Esophagus muscularis mucosa (tissue), 4 donors: ENCODE results near the gene YPEL1. TPM values are rescaled to one million over a fixed set of nuclear protein-coding genes. Genes with fewer than 3 reads are reported as not detected.

Source experiments
- DNase-seq: peaks from one replicate; pipeline ENCODE4 v3.0.0-alpha.2; 2017; ENCODE audit errors: extremely low spot score
- H3K27ac ChIP-seq, 4 donors: fragments of 200-600 bp; sonication (generic); replicated peaks in 1 of 4; 1 replicate in 3 of 4; 2 replicates in 1 of 4; pipeline ENCODE4 v1.5.1; 2016 to 2019; ENCODE audit warnings: mild to moderate bottlenecking in 1 of 4
- H3K27me3 ChIP-seq, 4 donors: fragments of 200-600 bp; sonication (generic); one replicate each; pipeline versions ENCODE4 v1.5.1 to v1.6.0; 2016 to 2019
- H3K36me3 ChIP-seq, 4 donors: fragments of 200-600 bp; sonication (generic); one replicate each; pipeline ENCODE4 v1.5.1; 2016 to 2019
- H3K4me1 ChIP-seq, 4 donors: fragments of 200-600 bp; sonication (generic); one replicate each; pipeline ENCODE4 v1.5.1; 2016 to 2019
- H3K4me3 ChIP-seq, 4 donors: fragments of 200-600 bp; sonication (generic); 1 replicate in 2 of 4; 2 replicates in 2 of 4; pipeline ENCODE4 v1.5.1; 2016 to 2019; ENCODE audit warnings: mild to moderate bottlenecking in 4 of 4, moderate library complexity in 1 of 4
- H3K9me3 ChIP-seq, 4 donors: fragments of 200-600 bp; sonication (generic); 1 replicate in 3 of 4; 2 replicates in 1 of 4; pipeline ENCODE4 v1.5.1; 2016 to 2019
- EP300 ChIP-seq: sonication (generic); formaldehyde crosslinking; IDR thresholded peaks from one replicate; pipeline ENCODE4 v1.6.1; 2017; ENCODE audit warnings: antibody characterized with exemption
- POLR2A ChIP-seq: fragments of 450-650 bp; IDR thresholded peaks from one replicate; pipeline ENCODE4 v1.6.1; 2017; ENCODE audit warnings: antibody characterized with exemption, moderate library complexity, mild to moderate bottlenecking, low read depth
- POLR2AphosphoS5 ChIP-seq, 2 donors: sonication (generic); formaldehyde crosslinking; IDR thresholded peaks; one replicate each; pipeline ENCODE4 v1.6.1; 2017; ENCODE audit warnings: antibody characterized with exemption in 2 of 2
- WGBS: methylation state at CpG from one replicate; pipeline ENCODE4 v1.1.5; 2018; 5-methylcytosine and 5-hydroxymethylcytosine counted together
- intact Hi-C: fragments of 100-400 bp; cut with DNase I; formaldehyde crosslinking; loops from one replicate; pipeline ENCODE4 v1.15.1; 2023
- total RNA-seq, 4 donors: library from RNA; depleted of rRNA; stranded (reverse); fragments of >200 nt; gene quantifications; one replicate each; pipeline versions ENCODE4 v1.1.0 to v1.2.1, GENCODE V29; 2016
- TF ChIP-seq, protein P1 (sequence below), 3 experiments: fragments of 200-600 bp in 2 of 3; fragments of 450-650 bp in 1 of 3; sonication (generic) in 2 of 3; IDR thresholded peaks; one replicate each; pipeline ENCODE4 v1.5.1; 2017 to 2019; ENCODE audit warnings: antibody characterized with exemption in 3 of 3, mild to moderate bottlenecking in 2 of 3, moderate library complexity in 1 of 3

Gene YPEL1
- total RNA-seq, 4 donors from 2014 or later, result 12.0 to 30.7 (median 16.5) TPM

DNA sequence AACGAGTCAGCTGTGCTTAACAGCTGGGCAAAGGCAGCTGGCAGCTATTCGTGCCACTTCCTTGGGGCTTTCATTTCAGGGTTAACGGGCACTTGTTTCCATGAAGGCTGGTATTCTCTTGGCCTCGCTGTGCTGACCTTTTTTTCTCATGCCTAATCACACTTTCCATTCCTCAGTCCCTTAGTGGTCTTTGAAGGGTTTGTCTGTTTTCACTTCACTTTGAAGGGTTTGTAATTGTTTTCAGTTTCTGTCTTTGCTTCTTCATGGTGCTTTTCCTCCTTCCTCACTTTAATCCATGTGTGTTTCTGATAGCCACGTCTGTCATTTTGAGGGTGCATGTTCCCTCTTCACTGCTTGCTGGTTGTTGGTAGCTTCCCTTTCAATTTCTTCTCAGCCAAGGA is 45.2 kb downstream of the YPEL1 start:
- H3K36me3 ChIP-seq, result peaks cover 33 to 90% (median 81%) of the 10 kb centered on the region in 4 donors
- H3K27ac ChIP-seq, result peak overlapping the region; percentile 12 to 48 (median 38)
- H3K4me3 ChIP-seq, result no peak overlapping the region
- H3K4me1 ChIP-seq, result peaks cover 0 to 8% (median 6%) of the 10 kb centered on the region in 4 donors
- intact Hi-C loops, result no loop called here
- TF ChIP-seq POLR2AphosphoS5 (IDR thresholded peaks at IDR 0.05) (no peak), EP300 (no peak), POLR2A (no peak)
- no peaks in the 10 kb centered on the region for H3K9me3 ChIP-seq
- WGBS, result 44% methylated on average over 5 of the region's 5 CpGs
- no peak for DNase-seq
- H3K27me3 ChIP-seq, result no peaks in the 10 kb centered on the region

DNA sequence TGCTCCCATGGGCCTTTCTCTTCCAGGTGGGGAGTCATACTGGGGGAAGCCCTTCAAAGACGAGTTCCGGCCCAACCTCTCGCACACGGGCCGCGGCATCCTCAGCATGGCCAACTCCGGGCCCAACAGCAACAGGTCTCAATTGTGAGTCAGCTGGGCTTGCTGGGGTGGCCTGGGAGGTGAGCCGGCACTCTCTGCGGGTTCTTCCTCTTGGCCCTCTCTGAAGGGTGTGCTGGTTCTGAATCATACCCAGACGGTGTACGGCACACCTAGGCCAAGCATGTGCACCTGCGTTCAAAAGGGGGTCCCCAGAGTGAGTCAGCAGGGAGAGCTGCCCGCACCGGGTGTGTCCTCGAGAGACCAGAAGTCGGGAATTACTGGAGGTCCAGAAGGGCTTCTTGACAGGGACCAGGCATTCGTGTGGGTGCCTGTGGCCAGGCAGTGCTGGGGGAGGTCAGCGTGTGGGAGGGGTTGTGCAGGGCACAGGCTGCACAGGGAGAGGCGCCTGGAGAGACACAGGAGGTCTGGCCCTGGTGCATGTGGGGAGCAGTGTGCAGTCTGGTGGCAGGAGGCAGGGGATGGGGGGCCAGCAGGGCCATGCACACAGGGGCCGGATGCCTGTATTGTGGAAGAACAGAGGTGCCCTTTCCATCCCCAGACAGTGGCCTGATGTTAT is 46.8 kb downstream of the YPEL1 start:
- Histone ChIP-seq H3K27me3 (no peaks in the 10 kb centered on the region), H3K27ac (no peak overlapping the region), H3K4me3 (no peak overlapping the region), H3K4me1 (peaks cover 0 to 8% (median 6%) of the 10 kb centered on the region in 4 donors), H3K36me3 (peaks cover 29 to 88% (median 80%) of the 10 kb centered on the region in 4 donors), H3K9me3 (no peaks in the 10 kb centered on the region)
- DNase-seq, result no peak
- intact Hi-C loops, result no loop called here
- TF ChIP-seq, protein P1, sequence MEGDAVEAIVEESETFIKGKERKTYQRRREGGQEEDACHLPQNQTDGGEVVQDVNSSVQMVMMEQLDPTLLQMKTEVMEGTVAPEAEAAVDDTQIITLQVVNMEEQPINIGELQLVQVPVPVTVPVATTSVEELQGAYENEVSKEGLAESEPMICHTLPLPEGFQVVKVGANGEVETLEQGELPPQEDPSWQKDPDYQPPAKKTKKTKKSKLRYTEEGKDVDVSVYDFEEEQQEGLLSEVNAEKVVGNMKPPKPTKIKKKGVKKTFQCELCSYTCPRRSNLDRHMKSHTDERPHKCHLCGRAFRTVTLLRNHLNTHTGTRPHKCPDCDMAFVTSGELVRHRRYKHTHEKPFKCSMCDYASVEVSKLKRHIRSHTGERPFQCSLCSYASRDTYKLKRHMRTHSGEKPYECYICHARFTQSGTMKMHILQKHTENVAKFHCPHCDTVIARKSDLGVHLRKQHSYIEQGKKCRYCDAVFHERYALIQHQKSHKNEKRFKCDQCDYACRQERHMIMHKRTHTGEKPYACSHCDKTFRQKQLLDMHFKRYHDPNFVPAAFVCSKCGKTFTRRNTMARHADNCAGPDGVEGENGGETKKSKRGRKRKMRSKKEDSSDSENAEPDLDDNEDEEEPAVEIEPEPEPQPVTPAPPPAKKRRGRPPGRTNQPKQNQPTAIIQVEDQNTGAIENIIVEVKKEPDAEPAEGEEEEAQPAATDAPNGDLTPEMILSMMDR (IDR thresholded peaks at IDR 0.05), result no peak
- TF ChIP-seq EP300 (no peak), POLR2A (no peak), POLR2AphosphoS5 (IDR thresholded peaks at IDR 0.05) (no peak)
- 97% methylated on average over 18 of the region's 20 CpGs for WGBS

DNA sequence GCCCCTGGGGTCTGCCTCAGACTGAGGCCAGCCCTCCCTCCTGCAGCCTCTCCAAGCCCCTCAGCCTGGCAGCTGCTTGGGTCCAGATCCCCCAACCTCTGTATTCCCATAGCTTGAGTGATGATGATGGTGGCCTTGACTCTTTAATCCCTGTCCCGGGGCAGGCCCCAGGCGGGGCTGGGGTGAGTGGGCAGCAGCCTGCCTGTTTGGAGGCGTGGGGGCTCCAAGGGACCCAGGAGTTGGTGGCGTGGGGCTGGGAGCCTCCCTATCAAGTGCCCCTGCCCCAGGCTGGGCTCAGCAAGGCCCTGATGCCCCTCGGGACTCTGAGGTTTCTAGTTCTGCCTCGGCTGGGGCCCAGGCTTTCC is 47.3 kb downstream of the YPEL1 start:
- 97% methylated on average over 6 of the region's 6 CpGs for WGBS
- no peaks in the 10 kb centered on the region for H3K27me3 ChIP-seq
- TF ChIP-seq EP300, result no peak
- TF ChIP-seq, protein P1 (IDR thresholded peaks at IDR 0.05), result no peak
- no peak for TF ChIP-seq POLR2AphosphoS5 (IDR thresholded peaks at IDR 0.05)
- no peak for TF ChIP-seq POLR2A
- intact Hi-C loops, result no loop called here
- no peak overlapping the region for H3K27ac ChIP-seq
- DNase-seq, result no peak
- H3K4me1 ChIP-seq, result peaks cover 0 to 8% (median 6%) of the 10 kb centered on the region in 4 donors
- no peaks in the 10 kb centered on the region for H3K9me3 ChIP-seq
- H3K36me3 ChIP-seq, result peaks cover 27 to 88% (median 80%) of the 10 kb centered on the region in 4 donors
- no peak overlapping the region for H3K4me3 ChIP-seq

DNA sequence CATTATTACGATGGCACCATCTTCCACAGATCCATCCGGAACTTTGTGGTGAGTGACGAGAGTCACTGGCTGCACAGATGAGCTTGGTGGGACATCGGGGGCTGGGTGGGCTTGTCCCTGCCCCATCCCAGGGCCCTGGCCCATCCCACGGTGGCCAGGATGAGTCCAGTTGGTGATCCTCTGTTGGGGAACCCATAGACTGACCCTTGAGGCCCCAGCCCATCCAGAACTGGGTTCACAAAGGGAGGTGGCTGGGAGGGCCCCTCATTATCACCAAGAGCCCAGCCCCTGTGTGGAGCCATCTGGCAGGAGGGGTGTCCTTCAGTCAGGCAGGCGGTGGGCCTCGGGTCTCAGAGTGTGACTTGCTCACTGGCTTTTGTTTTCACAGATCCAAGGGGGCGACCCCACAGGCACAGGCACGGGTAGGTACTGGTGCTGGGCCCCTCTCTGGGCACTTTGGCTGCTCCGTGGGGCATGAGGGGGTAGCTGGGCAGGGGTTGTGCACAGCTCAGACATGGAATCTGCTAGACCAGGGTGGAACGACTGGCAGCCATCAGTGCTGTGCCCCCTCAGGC is 47.8 kb downstream of the YPEL1 start:
- 100% methylated on average over 2 of the region's 11 CpGs for WGBS

DNA sequence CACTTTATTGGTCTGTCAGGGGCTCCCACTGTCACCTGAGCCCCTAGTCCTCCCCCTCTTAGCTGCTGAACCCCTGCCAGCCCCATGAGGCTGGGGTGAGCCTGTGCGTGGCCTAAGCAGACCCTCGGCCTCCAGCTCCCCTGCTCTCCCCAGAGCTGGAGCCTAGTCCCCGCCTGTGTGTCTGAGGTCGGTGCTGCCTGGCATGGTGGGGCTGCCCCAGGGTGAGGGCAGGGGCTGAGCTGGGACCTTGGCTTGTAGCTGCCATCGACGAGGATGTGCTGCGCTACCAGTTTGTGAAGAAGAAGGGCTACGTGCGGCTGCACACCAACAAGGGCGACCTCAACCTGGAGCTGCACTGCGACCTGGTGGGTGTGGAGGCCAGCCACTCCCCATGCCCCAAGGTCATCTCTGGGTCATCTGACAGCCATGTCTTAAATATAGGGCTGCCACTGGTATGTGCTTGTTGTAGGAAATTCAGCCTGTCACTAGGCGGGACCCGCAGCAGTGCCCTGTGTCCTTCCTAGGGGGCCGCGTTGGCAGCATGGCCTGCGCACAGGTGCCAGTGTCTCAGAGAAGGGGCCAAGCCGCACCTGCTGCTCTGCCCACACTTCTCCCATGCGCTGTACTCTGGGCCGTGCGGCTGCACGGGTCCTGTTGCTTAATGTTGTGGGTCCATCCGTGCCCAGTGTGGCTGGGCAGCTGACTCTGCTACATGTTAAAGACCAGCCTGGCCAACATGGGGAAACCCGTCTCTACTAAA is 48.8 kb downstream of the YPEL1 start:
- DNase-seq, result no peak
- no peaks in the 10 kb centered on the region for H3K27me3 ChIP-seq
- no peak overlapping the region for H3K27ac ChIP-seq
- TF ChIP-seq POLR2AphosphoS5 (IDR thresholded peaks at IDR 0.05) (no peak), EP300 (no peak), POLR2A (no peak)
- TF ChIP-seq, protein P1 (IDR thresholded peaks at IDR 0.05), result no peak
- peaks cover 0 to 8% (median 6%) of the 10 kb centered on the region in 4 donors for H3K4me1 ChIP-seq
- no peaks in the 10 kb centered on the region for H3K9me3 ChIP-seq
- H3K4me3 ChIP-seq, result no peak overlapping the region
- intact Hi-C loops, result no loop called here
- H3K36me3 ChIP-seq, result peaks cover 40 to 89% (median 88%) of the 10 kb centered on the region in 4 donors
- WGBS, result 93% methylated on average over 14 of the region's 23 CpGs

More for the DNA sequence above, 47.8 kb downstream of the YPEL1 start:
- intact Hi-C loops, result no loop called here
- H3K27me3 ChIP-seq, result no peaks in the 10 kb centered on the region
- H3K36me3 ChIP-seq, result peaks cover 32 to 88% (median 80%) of the 10 kb centered on the region in 4 donors
- no peaks in the 10 kb centered on the region for H3K9me3 ChIP-seq
- peaks cover 0 to 8% (median 6%) of the 10 kb centered on the region in 4 donors for H3K4me1 ChIP-seq
- no peak for DNase-seq
- H3K4me3 ChIP-seq, result no peak overlapping the region
- TF ChIP-seq EP300, result no peak
- TF ChIP-seq POLR2AphosphoS5 (IDR thresholded peaks at IDR 0.05), result no peak
- TF ChIP-seq POLR2A, result no peak
- no peak overlapping the region for H3K27ac ChIP-seq
